Measurements from ENCODE around the gene SH3PXD2B. TPM values are rescaled to one million over a fixed set of nuclear protein-coding genes. Genes with fewer than 3 reads are reported as not detected.

SH3PXD2B gene
- total RNA-seq, 1 donor from 2014 or later = 30.9 TPM

DNA sequence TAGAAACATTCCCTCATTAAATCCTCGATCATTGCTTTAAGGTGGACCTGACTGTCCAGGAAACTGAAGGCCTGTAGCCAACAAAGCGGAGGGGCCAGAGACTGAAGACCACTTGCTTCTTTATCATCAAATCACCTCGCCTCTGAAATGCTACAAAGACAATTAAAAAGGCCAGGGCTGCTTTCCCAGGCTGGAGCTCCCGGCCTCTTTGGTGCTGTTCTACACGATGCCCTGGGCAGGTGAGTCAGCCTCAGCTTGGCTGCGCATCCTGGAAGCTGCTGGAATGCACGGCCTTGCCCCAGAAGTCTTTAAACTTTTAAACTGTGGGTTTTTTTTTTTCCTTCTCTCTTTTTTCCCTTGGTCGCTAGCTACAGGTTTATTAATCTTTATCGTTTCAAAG is 46.5 kb downstream of the SH3PXD2B start:
- no peak overlapping the region for H3K4me3 ChIP-seq
- H3K27ac ChIP-seq = peak overlapping the region; percentile 98
- peaks cover 83% of the 10 kb centered on the region for H3K4me1 ChIP-seq
- no peak for DNase-seq (ENCODE audit: extremely low spot score in 2 of 2)
- no peaks in the 10 kb centered on the region for H3K27me3 ChIP-seq
- no peaks in the 10 kb centered on the region for H3K9me3 ChIP-seq
- TF ChIP-seq, protein P1, sequence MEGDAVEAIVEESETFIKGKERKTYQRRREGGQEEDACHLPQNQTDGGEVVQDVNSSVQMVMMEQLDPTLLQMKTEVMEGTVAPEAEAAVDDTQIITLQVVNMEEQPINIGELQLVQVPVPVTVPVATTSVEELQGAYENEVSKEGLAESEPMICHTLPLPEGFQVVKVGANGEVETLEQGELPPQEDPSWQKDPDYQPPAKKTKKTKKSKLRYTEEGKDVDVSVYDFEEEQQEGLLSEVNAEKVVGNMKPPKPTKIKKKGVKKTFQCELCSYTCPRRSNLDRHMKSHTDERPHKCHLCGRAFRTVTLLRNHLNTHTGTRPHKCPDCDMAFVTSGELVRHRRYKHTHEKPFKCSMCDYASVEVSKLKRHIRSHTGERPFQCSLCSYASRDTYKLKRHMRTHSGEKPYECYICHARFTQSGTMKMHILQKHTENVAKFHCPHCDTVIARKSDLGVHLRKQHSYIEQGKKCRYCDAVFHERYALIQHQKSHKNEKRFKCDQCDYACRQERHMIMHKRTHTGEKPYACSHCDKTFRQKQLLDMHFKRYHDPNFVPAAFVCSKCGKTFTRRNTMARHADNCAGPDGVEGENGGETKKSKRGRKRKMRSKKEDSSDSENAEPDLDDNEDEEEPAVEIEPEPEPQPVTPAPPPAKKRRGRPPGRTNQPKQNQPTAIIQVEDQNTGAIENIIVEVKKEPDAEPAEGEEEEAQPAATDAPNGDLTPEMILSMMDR (IDR thresholded peaks at IDR 0.05) = no peak
- TF ChIP-seq POLR2A (IDR thresholded peaks at IDR 0.05) (no peak), POLR2AphosphoS5 (IDR thresholded peaks at IDR 0.05; ENCODE audit: insufficient read depth in 1 of 2, low read depth in 1 of 2) (peak; percentile 52 to 64)
- intact Hi-C loops (cut with DNase I) = no loop called here
- H3K36me3 ChIP-seq = peaks cover 0 to 19% of the 10 kb centered on the region in 2 donors

DNA sequence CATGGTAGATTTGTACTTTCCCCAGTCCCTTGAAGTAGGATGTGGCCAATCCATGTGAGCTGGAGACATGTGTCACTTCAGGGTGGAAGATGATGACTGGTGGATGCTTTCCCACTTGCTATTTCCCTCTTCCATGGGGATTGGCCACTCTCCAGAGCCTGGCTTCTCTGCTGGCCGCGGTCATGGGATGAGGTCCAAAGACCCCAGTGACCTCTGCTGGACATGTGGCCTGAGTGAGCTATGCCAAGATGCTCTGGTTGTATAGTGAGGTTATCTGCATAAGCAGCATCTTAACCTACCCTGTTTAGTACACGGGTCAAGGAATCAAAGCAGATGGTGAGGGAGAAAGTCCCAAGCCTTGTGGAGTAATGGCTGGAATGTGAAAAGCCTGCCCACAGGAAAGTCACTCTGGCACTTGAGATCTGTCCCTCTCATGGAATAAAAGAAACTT is 47.1 kb downstream of the SH3PXD2B start:
- Histone ChIP-seq H3K27ac (peak overlapping the region; percentile 98), H3K9me3 (no peaks in the 10 kb centered on the region), H3K4me3 (no peak overlapping the region), H3K27me3 (no peaks in the 10 kb centered on the region), H3K4me1 (peaks cover 83% of the 10 kb centered on the region), H3K36me3 (peaks cover 0 to 19% of the 10 kb centered on the region in 2 donors)
- DNase-seq (ENCODE audit: extremely low spot score in 2 of 2) = no peak
- intact Hi-C loops (cut with DNase I) = no loop called here
- TF ChIP-seq POLR2A (IDR thresholded peaks at IDR 0.05) (no peak), POLR2AphosphoS5 (IDR thresholded peaks at IDR 0.05; ENCODE audit: insufficient read depth in 1 of 2, low read depth in 1 of 2) (no peak)
- TF ChIP-seq, protein P1 (IDR thresholded peaks at IDR 0.05) = no peak

DNA sequence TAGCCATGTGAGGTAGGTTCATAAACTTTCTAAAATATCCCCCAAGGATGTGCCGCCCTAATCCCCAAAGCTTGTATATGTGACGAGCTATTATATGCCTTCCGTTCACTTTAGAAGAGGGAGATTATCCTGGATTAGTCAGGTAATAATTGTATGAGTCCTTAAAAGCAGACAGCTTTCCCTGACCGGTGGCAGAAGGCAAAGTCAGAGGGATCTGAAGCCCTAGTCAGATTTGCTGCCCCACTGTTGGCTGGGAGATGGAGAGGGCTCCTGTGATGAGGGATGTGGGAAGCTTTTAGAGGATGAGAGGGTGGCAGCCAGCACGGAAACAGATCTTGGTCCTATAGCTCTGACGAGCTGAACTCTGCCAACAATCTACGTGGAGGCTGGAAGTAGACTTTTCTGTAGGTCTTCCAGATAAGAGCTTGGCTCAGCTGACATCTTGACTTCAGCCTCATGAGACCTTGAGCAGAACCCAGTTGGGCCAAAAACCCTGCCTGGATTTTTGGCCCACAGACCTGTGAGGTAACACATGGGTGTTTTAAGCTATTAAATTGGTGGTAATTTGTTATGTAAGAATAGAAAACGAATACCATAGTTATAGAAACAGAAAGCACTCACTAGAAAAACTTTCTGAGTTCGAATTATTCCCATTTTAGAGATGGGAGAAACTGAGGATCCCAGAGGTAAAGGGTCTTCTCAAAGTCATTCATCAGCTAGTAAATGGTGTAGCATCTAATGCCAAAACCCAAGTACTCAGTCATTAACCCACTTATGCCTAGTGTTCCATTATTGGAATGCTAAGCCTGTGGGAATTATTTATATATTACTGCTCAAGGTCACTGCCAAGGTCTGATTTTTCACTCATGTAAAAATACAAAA is 48.9 kb downstream of the SH3PXD2B start:
- Histone ChIP-seq H3K27ac (peak overlapping the region; percentile 98), H3K4me1 (peaks cover 70% of the 10 kb centered on the region), H3K4me3 (no peak overlapping the region), H3K36me3 (peaks cover 0 to 19% of the 10 kb centered on the region in 2 donors), H3K9me3 (no peaks in the 10 kb centered on the region), H3K27me3 (no peaks in the 10 kb centered on the region)
- TF ChIP-seq, protein P1 (IDR thresholded peaks at IDR 0.05) = no peak
- TF ChIP-seq POLR2A (IDR thresholded peaks at IDR 0.05) (no peak), POLR2AphosphoS5 (IDR thresholded peaks at IDR 0.05; ENCODE audit: insufficient read depth in 1 of 2, low read depth in 1 of 2) (no peak)
- intact Hi-C loops (cut with DNase I) = no loop called here
- no peak for DNase-seq (ENCODE audit: extremely low spot score in 2 of 2)

DNA sequence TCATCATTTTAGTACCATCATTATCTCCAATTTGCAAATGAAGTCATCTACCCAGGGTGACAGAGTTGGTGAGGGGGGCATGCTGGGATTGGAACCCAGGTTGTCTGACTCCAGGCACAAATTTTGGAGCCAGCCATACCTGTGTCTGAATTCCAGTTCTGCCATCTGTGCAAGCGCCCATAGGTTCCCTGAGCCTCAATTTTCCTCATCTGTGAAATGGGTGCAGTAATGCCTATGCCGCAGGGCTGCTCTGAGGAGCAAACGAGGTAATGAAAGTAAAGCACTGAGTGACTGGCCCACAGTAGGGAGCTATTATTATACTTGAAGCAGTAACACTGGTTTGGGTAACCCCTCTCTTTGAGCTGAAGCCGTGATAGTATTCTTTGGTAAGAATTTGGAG is 49.6 kb downstream of the SH3PXD2B start:
- no peak for DNase-seq (ENCODE audit: extremely low spot score in 2 of 2)
- Histone ChIP-seq H3K27me3 (no peaks in the 10 kb centered on the region), H3K27ac (peak overlapping the region; percentile 98), H3K4me3 (no peak overlapping the region), H3K36me3 (peaks cover 0 to 19% of the 10 kb centered on the region in 2 donors), H3K9me3 (no peaks in the 10 kb centered on the region), H3K4me1 (peaks cover 66% of the 10 kb centered on the region)
- intact Hi-C loops (cut with DNase I) = no loop called here
- no peak for TF ChIP-seq POLR2A (IDR thresholded peaks at IDR 0.05)
- TF ChIP-seq, protein P1 (IDR thresholded peaks at IDR 0.05) = no peak
- TF ChIP-seq POLR2AphosphoS5 (IDR thresholded peaks at IDR 0.05; ENCODE audit: insufficient read depth in 1 of 2, low read depth in 1 of 2) = no peak

DNA sequence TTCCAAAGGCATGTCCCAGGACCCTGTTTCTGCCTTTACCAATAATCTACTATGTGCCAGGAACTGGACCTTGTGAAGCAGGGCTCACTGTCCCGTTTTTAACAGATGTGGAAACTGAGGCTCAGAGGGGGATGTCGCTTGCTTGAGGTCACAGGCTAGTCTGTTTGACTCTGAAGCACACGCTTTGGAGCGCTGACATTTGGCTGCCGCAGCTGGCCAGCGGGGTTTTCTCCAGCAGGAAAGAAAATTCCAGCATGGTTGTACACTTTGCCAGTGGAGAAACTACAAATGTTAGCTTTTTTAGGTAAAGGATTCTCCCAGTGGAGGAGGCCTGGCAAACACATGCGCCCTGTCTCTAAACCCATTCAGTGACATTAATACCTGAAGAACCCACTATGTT is 50.5 kb downstream of the SH3PXD2B start:
- intact Hi-C loops (cut with DNase I) = no loop called here
- Histone ChIP-seq H3K27ac (peak overlapping the region; percentile 98), H3K9me3 (no peaks in the 10 kb centered on the region), H3K4me3 (no peak overlapping the region), H3K4me1 (peaks cover 66% of the 10 kb centered on the region), H3K27me3 (no peaks in the 10 kb centered on the region), H3K36me3 (peaks cover 0 to 19% of the 10 kb centered on the region in 2 donors)
- TF ChIP-seq POLR2A (IDR thresholded peaks at IDR 0.05) (no peak), POLR2AphosphoS5 (IDR thresholded peaks at IDR 0.05; ENCODE audit: insufficient read depth in 1 of 2, low read depth in 1 of 2) (no peak)
- TF ChIP-seq, protein P1 (IDR thresholded peaks at IDR 0.05) = no peak
- no peak for DNase-seq (ENCODE audit: extremely low spot score in 2 of 2)

All from vagina (tissue), 2 donors.